ENCODE measurements around the gene HCN2.

Gene HCN2

DNA sequence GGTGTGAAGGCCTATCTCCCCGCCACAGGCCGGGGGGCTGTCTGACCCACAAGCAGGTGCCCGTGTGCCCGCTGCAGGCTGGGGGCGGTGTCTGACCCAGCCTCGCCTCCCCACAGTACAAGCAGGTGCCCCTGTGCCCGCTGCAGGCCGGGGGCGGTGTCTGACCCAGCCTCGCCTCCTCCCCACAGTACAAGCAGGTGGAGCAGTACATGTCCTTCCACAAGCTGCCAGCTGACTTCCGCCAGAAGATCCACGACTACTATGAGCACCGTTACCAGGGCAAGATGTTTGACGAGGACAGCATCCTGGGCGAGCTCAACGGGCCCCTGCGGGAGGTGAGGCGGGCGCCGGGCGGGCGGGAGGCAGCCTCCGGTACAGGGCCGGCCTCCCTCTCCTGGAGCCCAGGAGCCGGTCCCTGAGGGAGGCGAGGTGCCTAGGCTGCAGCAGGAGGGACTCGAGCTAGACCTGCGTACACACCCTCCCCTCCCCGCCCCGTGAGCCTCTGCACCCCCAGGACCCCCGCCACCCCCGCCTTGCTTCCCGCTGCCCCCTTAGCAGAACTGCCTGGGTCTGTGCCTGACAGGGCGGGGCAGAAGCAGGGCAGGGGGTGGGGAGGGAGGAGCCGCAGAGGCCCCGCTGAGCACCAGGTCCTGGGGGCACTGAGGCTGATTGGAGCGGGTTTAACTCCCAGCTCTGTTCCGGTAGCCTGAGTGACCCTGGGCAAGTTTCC lies 20.6 kb downstream of the HCN2 start:
- no peak for DNase-seq (ENCODE audit: extremely low read depth, low read depth)
- TF ChIP-seq, protein P1, sequence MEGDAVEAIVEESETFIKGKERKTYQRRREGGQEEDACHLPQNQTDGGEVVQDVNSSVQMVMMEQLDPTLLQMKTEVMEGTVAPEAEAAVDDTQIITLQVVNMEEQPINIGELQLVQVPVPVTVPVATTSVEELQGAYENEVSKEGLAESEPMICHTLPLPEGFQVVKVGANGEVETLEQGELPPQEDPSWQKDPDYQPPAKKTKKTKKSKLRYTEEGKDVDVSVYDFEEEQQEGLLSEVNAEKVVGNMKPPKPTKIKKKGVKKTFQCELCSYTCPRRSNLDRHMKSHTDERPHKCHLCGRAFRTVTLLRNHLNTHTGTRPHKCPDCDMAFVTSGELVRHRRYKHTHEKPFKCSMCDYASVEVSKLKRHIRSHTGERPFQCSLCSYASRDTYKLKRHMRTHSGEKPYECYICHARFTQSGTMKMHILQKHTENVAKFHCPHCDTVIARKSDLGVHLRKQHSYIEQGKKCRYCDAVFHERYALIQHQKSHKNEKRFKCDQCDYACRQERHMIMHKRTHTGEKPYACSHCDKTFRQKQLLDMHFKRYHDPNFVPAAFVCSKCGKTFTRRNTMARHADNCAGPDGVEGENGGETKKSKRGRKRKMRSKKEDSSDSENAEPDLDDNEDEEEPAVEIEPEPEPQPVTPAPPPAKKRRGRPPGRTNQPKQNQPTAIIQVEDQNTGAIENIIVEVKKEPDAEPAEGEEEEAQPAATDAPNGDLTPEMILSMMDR (IDR thresholded peaks at IDR 0.05; ENCODE audit: low read depth, low read length) = no peak

DNA sequence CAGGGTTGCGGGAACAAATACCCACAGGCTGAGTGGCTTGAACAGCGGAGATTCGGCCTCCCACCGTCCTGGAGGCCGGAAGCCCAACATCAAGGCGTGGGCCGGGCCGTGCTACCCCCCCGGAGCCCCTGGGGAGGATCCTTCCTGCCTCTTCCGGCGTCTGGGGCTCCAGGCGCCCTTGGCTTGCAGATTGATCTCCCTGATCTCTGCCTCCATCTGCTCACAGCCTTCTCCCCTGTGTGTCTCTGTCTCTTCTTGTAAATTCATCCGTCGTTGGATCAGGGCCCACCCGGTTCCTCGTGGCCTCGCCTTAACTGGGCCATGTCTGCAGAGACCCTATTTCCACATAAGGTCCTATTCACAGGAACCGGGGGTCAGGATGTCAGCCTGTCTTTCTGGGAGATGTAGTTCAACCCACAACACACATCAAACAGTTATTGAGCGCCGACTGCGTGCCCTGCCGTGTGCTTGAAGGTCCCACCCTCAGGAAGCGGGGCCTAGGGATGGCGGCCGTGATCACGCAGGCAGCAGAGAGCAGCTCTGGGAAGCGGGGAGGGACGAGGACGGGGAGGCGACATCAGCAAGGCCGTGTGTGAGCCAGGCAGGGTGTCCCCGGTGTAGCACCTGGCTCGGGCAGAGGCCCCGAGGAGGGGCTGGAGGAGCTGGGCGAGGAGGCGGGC lies 21.3 kb downstream of the HCN2 start:
- TF ChIP-seq, protein P1 (IDR thresholded peaks at IDR 0.05; ENCODE audit: low read depth, low read length) = no peak
- DNase-seq (ENCODE audit: extremely low read depth, low read depth) = no peak

DNA sequence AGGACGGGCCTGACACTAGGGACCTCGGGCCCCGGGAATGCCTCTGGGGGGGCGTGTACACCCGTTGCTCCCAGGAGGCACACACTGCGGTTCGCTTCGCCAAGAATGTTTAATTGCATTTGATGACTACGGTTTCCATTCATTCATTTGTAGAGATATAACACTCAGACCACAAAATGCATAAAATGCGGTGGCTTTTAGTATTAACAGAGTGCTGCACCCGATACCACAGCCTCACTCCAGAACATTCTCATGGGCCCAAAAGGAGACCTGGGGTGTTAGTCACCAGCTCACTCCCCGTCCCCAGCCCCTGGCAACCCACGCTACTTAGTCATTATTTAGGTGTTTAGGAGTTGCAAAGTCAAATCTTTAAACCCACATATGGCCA lies 21.8 kb downstream of the HCN2 start:
- no peak for DNase-seq (ENCODE audit: extremely low read depth, low read depth)
- TF ChIP-seq, protein P1 (IDR thresholded peaks at IDR 0.05; ENCODE audit: low read depth, low read length) = no peak

DNA sequence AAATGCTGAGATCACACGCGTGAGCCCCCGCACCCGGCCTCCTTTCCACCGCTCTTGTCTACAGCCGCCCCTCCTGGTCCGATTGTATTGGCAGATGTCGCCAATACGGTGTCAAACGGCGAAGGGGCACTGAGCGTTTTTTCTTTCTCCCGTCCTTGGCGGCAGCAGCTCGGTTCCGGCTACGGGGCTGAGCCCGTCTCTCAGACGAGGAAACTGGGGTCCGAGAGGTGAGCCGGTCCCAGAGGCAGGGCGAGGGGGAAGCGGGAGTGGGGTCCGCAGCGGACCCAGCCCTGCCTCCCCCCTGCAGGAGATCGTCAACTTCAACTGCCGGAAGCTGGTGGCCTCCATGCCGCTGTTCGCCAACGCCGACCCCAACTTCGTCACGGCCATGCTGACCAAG lies 23.3 kb downstream of the HCN2 start:
- TF ChIP-seq, protein P1 (IDR thresholded peaks at IDR 0.05; ENCODE audit: low read depth, low read length) = no peak
- no peak for DNase-seq (ENCODE audit: extremely low read depth, low read depth)

DNA sequence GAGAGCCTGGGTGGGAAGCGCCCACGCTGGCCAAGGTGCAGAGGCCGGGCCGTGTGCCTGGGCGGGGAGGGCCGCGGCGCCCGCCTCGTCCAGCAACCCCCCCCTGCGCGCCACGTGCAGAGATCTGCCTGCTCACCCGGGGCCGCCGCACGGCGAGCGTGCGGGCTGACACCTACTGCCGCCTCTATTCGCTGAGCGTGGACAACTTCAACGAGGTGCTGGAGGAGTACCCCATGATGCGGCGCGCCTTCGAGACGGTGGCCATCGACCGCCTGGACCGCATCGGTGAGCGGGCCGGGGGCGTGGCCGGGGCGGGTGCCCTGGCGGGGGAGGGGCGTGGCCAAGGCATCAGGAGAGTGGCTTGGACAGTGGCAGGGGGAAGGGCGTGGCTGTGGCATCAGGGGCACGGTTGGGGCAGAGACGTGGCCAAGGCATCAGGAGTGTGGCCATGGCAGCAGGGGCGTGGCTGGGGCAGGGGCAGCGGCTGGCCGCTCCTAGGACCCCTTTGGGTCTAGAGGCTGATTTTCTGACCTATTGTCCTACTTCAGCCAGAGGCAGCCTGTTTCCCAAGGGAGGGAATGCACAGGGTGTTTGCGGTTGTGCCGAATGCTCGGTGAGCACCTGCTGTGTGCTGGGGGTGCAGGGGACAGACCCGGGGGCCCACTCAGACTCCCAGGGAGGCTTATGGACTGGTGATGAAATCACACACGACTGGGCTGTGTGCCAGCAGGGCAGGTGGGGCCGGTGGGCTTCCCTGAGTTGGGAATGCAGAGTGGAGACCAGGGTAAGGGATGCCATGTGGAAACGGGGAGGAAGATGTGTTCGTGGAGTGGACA lies 24.3 kb downstream of the HCN2 start:
- TF ChIP-seq, protein P1 (IDR thresholded peaks at IDR 0.05; ENCODE audit: low read depth, low read length) = no peak
- DNase-seq (ENCODE audit: extremely low read depth, low read depth) = no peak

DNA sequence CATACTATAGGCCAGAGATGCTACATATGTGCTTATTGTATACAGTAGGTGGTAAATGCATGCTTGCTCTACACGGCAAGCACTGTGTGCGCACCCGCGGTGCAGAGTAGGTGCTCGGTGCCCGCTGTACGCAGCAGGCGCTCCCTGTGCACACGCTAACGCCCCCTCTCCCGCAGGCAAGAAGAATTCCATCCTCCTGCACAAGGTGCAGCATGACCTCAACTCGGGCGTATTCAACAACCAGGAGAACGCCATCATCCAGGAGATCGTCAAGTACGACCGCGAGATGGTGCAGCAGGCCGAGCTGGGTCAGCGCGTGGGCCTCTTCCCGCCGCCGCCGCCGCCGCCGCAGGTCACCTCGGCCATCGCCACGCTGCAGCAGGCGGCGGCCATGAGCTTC lies 25.9 kb downstream of the HCN2 start:
- no peak for DNase-seq (ENCODE audit: extremely low read depth, low read depth)
- TF ChIP-seq, protein P1 (IDR thresholded peaks at IDR 0.05; ENCODE audit: low read depth, low read length) = no peak

Data from AG09319 (cell line).